Kidney epithelial cell (primary cell): ENCODE results near the gene DBF4B. TPM values are rescaled to one million over a fixed set of nuclear protein-coding genes. Genes with fewer than 3 reads are reported as not detected.
A peak's percentile ranks its signal among the peaks of the same experiment; 100 is the strongest.

Experiments used
- DNase-seq: peaks from one replicate; pipeline ENCODE4 v3.0.0-alpha.2; 2010; ENCODE audit warnings: low read depth
- H3K27me3 ChIP-seq: 2 replicates; pipeline ENCODE4 v1.6.0; 2011; ENCODE audit warnings: low read length; ENCODE audit not compliant: control insufficient read depth, insufficient read depth
- H3K36me3 ChIP-seq: 2 replicates; pipeline ENCODE4 v1.5.1; 2011; ENCODE audit warnings: low read length; ENCODE audit not compliant: control insufficient read depth, insufficient read depth
- H3K4me3 ChIP-seq: 2 replicates; pipeline ENCODE4 v1.5.1; 2011; ENCODE audit warnings: low read depth, mild to moderate bottlenecking, control low read depth, low read length
- CTCF ChIP-seq: IDR thresholded peaks from 2 replicates; pipeline ENCODE4 v1.5.1; 2011; ENCODE audit warnings: mild to moderate bottlenecking, moderate library complexity, low read length, control low read depth, inconsistent platforms; ENCODE audit not compliant: insufficient read depth, poor library complexity, severe bottlenecking
- total RNA-seq: library from RNA; depleted of rRNA; stranded (reverse); fragments of >200 nt; gene quantifications from 2 replicates; pipeline ENCODE4 v1.2.3, GENCODE V29; 2015

The DBF4B gene
- total RNA-seq, 1 donor from 2014 or later: 10.2 TPM

GRCh38 chr17:44757045-44757917, 48.8 kb downstream of the DBF4B start:
- TF ChIP-seq CTCF: no peak
- Histone ChIP-seq H3K4me3 (no peak overlapping the region), H3K36me3 (no peaks in the 10 kb centered on the region), H3K27me3 (peaks cover 27% of the 10 kb centered on the region)
- DNase-seq: no peak

GRCh38 chr17:44757918-44758413, 49.5 kb downstream of the DBF4B start:
- no peak overlapping the region for H3K4me3 ChIP-seq
- peaks cover 27% of the 10 kb centered on the region for H3K27me3 ChIP-seq
- no peak for DNase-seq
- H3K36me3 ChIP-seq: no peaks in the 10 kb centered on the region
- TF ChIP-seq CTCF: no peak

- Histone ChIP-seq H3K27me3 (peaks cover 27% of the 10 kb centered on the region), H3K4me3 (peak within 1 kb of the TSS; percentile 29), H3K36me3 (no peaks in the 10 kb centered on the region)
- no peak for TF ChIP-seq CTCF
- DNase-seq: no peak
These were observed 50.1 kb downstream of the DBF4B start, which contains the start of gene ADAM11 for GRCh38 chr17:44758414-44759085. TSS of gene ADAM11 (plus strand) at chr17:44758988. CDS start at chr17:44759200, 212 bp downstream.

- Histone ChIP-seq H3K4me3 (peak overlapping the region; percentile 29), H3K36me3 (no peaks in the 10 kb centered on the region), H3K27me3 (peaks cover 27% of the 10 kb centered on the region)
- peak; percentile 12 for TF ChIP-seq CTCF
- no peak for DNase-seq
These were observed 50.8 kb downstream of the DBF4B start for GRCh38 chr17:44759086-44759915.

- no peak overlapping the region for H3K4me3 ChIP-seq
- H3K36me3 ChIP-seq: no peaks in the 10 kb centered on the region
- TF ChIP-seq CTCF: no peak
- peaks cover 27% of the 10 kb centered on the region for H3K27me3 ChIP-seq
- DNase-seq: no peak
These were observed 51.4 kb downstream of the DBF4B start for GRCh38 chr17:44759916-44760243.
